ENCODE data around the gene KIF5C. TPM values are rescaled to one million over a fixed set of nuclear protein-coding genes. Genes with fewer than 3 reads are reported as not detected.

KIF5C gene
- total RNA-seq, 1 experiment from 2014 or later = 1.6 TPM

- Histone ChIP-seq H3K27ac (ENCODE audit: low read length) (no peak overlapping the region), H3K27me3 (ENCODE audit: control insufficient read depth, insufficient read depth, low read length) (no peaks in the 10 kb centered on the region; the same call in 1 of the 2 replicates), H3K9me3 (ENCODE audit: control insufficient read depth, insufficient read depth, low read depth, low read length) (no peaks in the 10 kb centered on the region), H3K36me3 (ENCODE audit: control insufficient read depth, insufficient read depth, low read length) (no peaks in the 10 kb centered on the region), H3K4me1 (ENCODE audit: control insufficient read depth, insufficient read depth, low read length) (no peaks in the 10 kb centered on the region), H3K4me3 (ENCODE audit: low read depth in 2 of 2, low read length in 2 of 2) (no peak overlapping the region)
- ATAC-seq (no peak), DNase-seq (ENCODE audit: low read depth, low spot score) (no peak)
- in situ Hi-C loops (cut with HindIII; ENCODE audit: low pct_unique_long_range_greater_than_20kb, low sequenced_read_pairs) (no loop called here), intact Hi-C loops (cut with micrococcal nuclease; ENCODE audit: unreplicated experiment) (no loop called here)
- no peak for TF ChIP-seq POLR2AphosphoS5 (IDR thresholded peaks at IDR 0.05; ENCODE audit: low read depth, low read length)
- no peak for TF ChIP-seq REST (IDR thresholded peaks at IDR 0.05; ENCODE audit: insufficient read depth in 1 of 2, low read depth in 2 of 2, low read length in 1 of 2)
- no peak for TF ChIP-seq SIN3A (IDR thresholded peaks at IDR 0.05; ENCODE audit: borderline replicate concordance, insufficient read depth, low read depth, low read length)
- no peak for TF ChIP-seq TCF7L2 (IDR thresholded peaks at IDR 0.05; ENCODE audit: low read depth, low read length)
- TF ChIP-seq CTCF (IDR thresholded peaks at IDR 0.05) = no peak
- BruUV-seq (replicated peaks) = no TSS peak
- POLR2A ChIA-PET = no interaction called here
- CTCF ChIA-PET = no interaction called here
Measured at GRCh38 chr2:148953426-148953825, 78.4 kb downstream of the KIF5C start.

- intact Hi-C loops (cut with micrococcal nuclease; ENCODE audit: unreplicated experiment) (no loop called here), in situ Hi-C loops (cut with HindIII; ENCODE audit: low pct_unique_long_range_greater_than_20kb, low sequenced_read_pairs) (no loop called here)
- H3K36me3 ChIP-seq (ENCODE audit: control insufficient read depth, insufficient read depth, low read length) = no peaks in the 10 kb centered on the region
- no peaks in the 10 kb centered on the region; the same call in 1 of the 2 replicates for H3K27me3 ChIP-seq (ENCODE audit: control insufficient read depth, insufficient read depth, low read length)
- no peak for DNase-seq (ENCODE audit: low read depth, low spot score)
- no peaks in the 10 kb centered on the region for H3K9me3 ChIP-seq (ENCODE audit: control insufficient read depth, insufficient read depth, low read depth, low read length)
- ChIA-PET CTCF (no interaction called here), POLR2A (no interaction called here)
- no TSS peak for BruUV-seq (replicated peaks)
- no peaks in the 10 kb centered on the region for H3K4me1 ChIP-seq (ENCODE audit: control insufficient read depth, insufficient read depth, low read length)
- no peak overlapping the region for H3K27ac ChIP-seq (ENCODE audit: low read length)
- no peak for ATAC-seq
- TF ChIP-seq TCF7L2 (IDR thresholded peaks at IDR 0.05; ENCODE audit: low read depth, low read length) (no peak), CTCF (IDR thresholded peaks at IDR 0.05) (no peak), SIN3A (IDR thresholded peaks at IDR 0.05; ENCODE audit: borderline replicate concordance, insufficient read depth, low read depth, low read length) (no peak), REST (IDR thresholded peaks at IDR 0.05; ENCODE audit: insufficient read depth in 1 of 2, low read depth in 2 of 2, low read length in 1 of 2) (no peak)
- no peak overlapping the region for H3K4me3 ChIP-seq (ENCODE audit: low read depth in 2 of 2, low read length in 2 of 2)
Measured at GRCh38 chr2:148954536-148954935, 79.5 kb downstream of the KIF5C start.

All from Panc1 (cell line).